Globus pallidus (tissue), 1 donor: Measurements from ENCODE around the gene SLC2A2.

Source experiments
- DNase-seq: peaks from one replicate; pipeline ENCODE4 v3.0.0-alpha.2; 2015; ENCODE audit warnings: low spot score

The SLC2A2 gene

GRCh38 chr3:171028779-171029232, 2.3 kb upstream of the SLC2A2 start:
- DNase-seq = no peak

- DNase-seq = peak; percentile 14
Measured at GRCh38 chr3:171028025-171028778, 1.7 kb upstream of the SLC2A2 start.

GRCh38 chr3:171023566-171023965, 3.0 kb downstream of the SLC2A2 start:
- DNase-seq = no peak

- DNase-seq = no peak
Measured at GRCh38 chr3:171021377-171021776, 5.1 kb downstream of the SLC2A2 start.

GRCh38 chr3:171018156-171018935, 8.2 kb downstream of the SLC2A2 start:
- no peak for DNase-seq

- no peak for DNase-seq
Measured at GRCh38 chr3:171013822-171014748, 12.4 kb downstream of the SLC2A2 start.

- DNase-seq = no peak
Measured at GRCh38 chr3:171011873-171012336, 14.6 kb downstream of the SLC2A2 start.

GRCh38 chr3:171011109-171011872, 15.2 kb downstream of the SLC2A2 start:
- DNase-seq = no peak

- no peak for DNase-seq
Measured at GRCh38 chr3:171007316-171007715, 19.2 kb downstream of the SLC2A2 start.

GRCh38 chr3:171005648-171006047, 20.9 kb downstream of the SLC2A2 start:
- DNase-seq = no peak

GRCh38 chr3:171001957-171002694, 24.4 kb downstream of the SLC2A2 start:
- DNase-seq = peak; percentile 64

- DNase-seq = no peak
Measured at GRCh38 chr3:171001250-171001893, 25.1 kb downstream of the SLC2A2 start.

- no peak for DNase-seq
Measured at GRCh38 chr3:171000281-171000680, 26.2 kb downstream of the SLC2A2 start.

GRCh38 chr3:170999737-171000242, 26.7 kb downstream of the SLC2A2 start:
- no peak for DNase-seq

- peak; percentile 24 for DNase-seq
Measured at GRCh38 chr3:170997961-170998913, 28.3 kb downstream of the SLC2A2 start.

- no peak for DNase-seq
Measured at GRCh38 chr3:170992854-170993253, 33.7 kb downstream of the SLC2A2 start.

GRCh38 chr3:170991664-170992063, 34.9 kb downstream of the SLC2A2 start:
- DNase-seq = no peak

GRCh38 chr3:170989100-170989648, 37.3 kb downstream of the SLC2A2 start:
- no peak for DNase-seq
